HG03565 (cell line): Measurements from ENCODE around the gene CHAF1A.

ENCODE experiments used
- ATAC-seq: cut with Tn5 transposase; IDR thresholded peaks from one replicate; pipeline ENCODE4 v1.9.1; 2021; ENCODE audit warnings: mild to moderate bottlenecking, moderate library complexity; ENCODE audit not compliant: unreplicated experiment

CHAF1A gene

GRCh38 chr19:4403005-4403761 lies 743 bp downstream of the CHAF1A start:
- ATAC-seq, result no peak

GRCh38 chr19:4405977-4406376 lies 3.5 kb downstream of the CHAF1A start:
- no peak for ATAC-seq

- ATAC-seq, result no peak
Measured at GRCh38 chr19:4406626-4407025, 4.2 kb downstream of the CHAF1A start.

GRCh38 chr19:4409123-4409933 lies 6.9 kb downstream of the CHAF1A start:
- no peak for ATAC-seq

GRCh38 chr19:4413588-4413987 lies 11.1 kb downstream of the CHAF1A start:
- no peak for ATAC-seq

GRCh38 chr19:4414144-4414799 lies 11.8 kb downstream of the CHAF1A start:
- ATAC-seq, result no peak

- no peak for ATAC-seq
Measured at GRCh38 chr19:4414800-4415321, 12.4 kb downstream of the CHAF1A start.

GRCh38 chr19:4415352-4415751 lies 12.9 kb downstream of the CHAF1A start:
- no peak for ATAC-seq

GRCh38 chr19:4416268-4416667 lies 13.8 kb downstream of the CHAF1A start:
- no peak for ATAC-seq

GRCh38 chr19:4423416-4424126 lies 21.1 kb downstream of the CHAF1A start:
- no peak for ATAC-seq

- no peak for ATAC-seq
Measured at GRCh38 chr19:4425537-4425936, 23.1 kb downstream of the CHAF1A start.

- no peak for ATAC-seq
Measured at GRCh38 chr19:4428326-4428975, 26.0 kb downstream of the CHAF1A start.

GRCh38 chr19:4429256-4429655 lies 26.8 kb downstream of the CHAF1A start:
- no peak for ATAC-seq

GRCh38 chr19:4429771-4430171 lies 27.3 kb downstream of the CHAF1A start:
- no peak for ATAC-seq

GRCh38 chr19:4430760-4431159 lies 28.3 kb downstream of the CHAF1A start:
- no peak for ATAC-seq

GRCh38 chr19:4431296-4431695 lies 28.9 kb downstream of the CHAF1A start:
- no peak for ATAC-seq

GRCh38 chr19:4431808-4432674 lies 29.6 kb downstream of the CHAF1A start:
- ATAC-seq, result no peak

GRCh38 chr19:4432918-4433506 lies 30.6 kb downstream of the CHAF1A start:
- ATAC-seq, result no peak

GRCh38 chr19:4434391-4434790 lies 32.0 kb downstream of the CHAF1A start:
- ATAC-seq, result no peak
